ENCODE data around the gene CCDC107. TPM values are rescaled to one million over a fixed set of nuclear protein-coding genes. Genes with fewer than 3 reads are reported as not detected.

The CCDC107 gene
- total RNA-seq, 1 donor from 2014 or later = 17.2 TPM

GRCh38 chr9:35705836-35706430 is 47.8 kb downstream of the CCDC107 start:
- no peaks in the 10 kb centered on the region for H3K27me3 ChIP-seq
- H3K4me3 ChIP-seq = no peak overlapping the region
- DNase-seq (ENCODE audit: extremely low spot score in 2 of 2) = no peak
- H3K4me1 ChIP-seq = no peaks in the 10 kb centered on the region
- no peak overlapping the region for H3K27ac ChIP-seq
- H3K9me3 ChIP-seq = no peaks in the 10 kb centered on the region
- intact Hi-C loops (cut with DNase I) = no loop called here
- H3K36me3 ChIP-seq = peaks cover 21 to 95% of the 10 kb centered on the region in 2 donors
- TF ChIP-seq POLR2A (IDR thresholded peaks at IDR 0.05) = no peak
- no peak for TF ChIP-seq CTCF (IDR thresholded peaks at IDR 0.05)
- TF ChIP-seq POLR2AphosphoS5 (IDR thresholded peaks at IDR 0.05; ENCODE audit: insufficient read depth in 1 of 2, low read depth in 1 of 2) = no peak

- no peaks in the 10 kb centered on the region for H3K9me3 ChIP-seq
- no peaks in the 10 kb centered on the region for H3K27me3 ChIP-seq
- H3K4me3 ChIP-seq = no peak overlapping the region
- no peaks in the 10 kb centered on the region for H3K4me1 ChIP-seq
- H3K36me3 ChIP-seq = peaks cover 23 to 95% of the 10 kb centered on the region in 2 donors
- no peak for DNase-seq (ENCODE audit: extremely low spot score in 2 of 2)
- intact Hi-C loops (cut with DNase I) = no loop called here
- TF ChIP-seq POLR2AphosphoS5 (IDR thresholded peaks at IDR 0.05; ENCODE audit: insufficient read depth in 1 of 2, low read depth in 1 of 2) = no peak
- no peak for TF ChIP-seq POLR2A (IDR thresholded peaks at IDR 0.05)
- no peak for TF ChIP-seq CTCF (IDR thresholded peaks at IDR 0.05)
- no peak overlapping the region for H3K27ac ChIP-seq
These were observed 48.9 kb downstream of the CCDC107 start for GRCh38 chr9:35706951-35707350.

GRCh38 chr9:35708146-35708545 is 50.1 kb downstream of the CCDC107 start:
- DNase-seq (ENCODE audit: extremely low spot score in 2 of 2) = no peak
- intact Hi-C loops (cut with DNase I) = no loop called here
- peaks cover 19 to 94% of the 10 kb centered on the region in 2 donors for H3K36me3 ChIP-seq
- no peaks in the 10 kb centered on the region for H3K27me3 ChIP-seq
- no peak for TF ChIP-seq CTCF (IDR thresholded peaks at IDR 0.05)
- no peak for TF ChIP-seq POLR2A (IDR thresholded peaks at IDR 0.05)
- no peak for TF ChIP-seq POLR2AphosphoS5 (IDR thresholded peaks at IDR 0.05; ENCODE audit: insufficient read depth in 1 of 2, low read depth in 1 of 2)
- no peak overlapping the region for H3K4me3 ChIP-seq
- H3K9me3 ChIP-seq = no peaks in the 10 kb centered on the region
- no peak overlapping the region for H3K27ac ChIP-seq
- H3K4me1 ChIP-seq = no peaks in the 10 kb centered on the region

GRCh38 chr9:35710818-35711500 is 52.9 kb downstream of the CCDC107 start:
- H3K36me3 ChIP-seq = peaks cover 15 to 93% of the 10 kb centered on the region in 2 donors

More at GRCh38 chr9:35710818-35711500, 52.9 kb downstream of the CCDC107 start:
- intact Hi-C loops (cut with DNase I) = no loop called here
- Histone ChIP-seq H3K27ac (no peak overlapping the region), H3K9me3 (no peaks in the 10 kb centered on the region), H3K4me3 (no peak overlapping the region), H3K27me3 (no peaks in the 10 kb centered on the region), H3K4me1 (no peaks in the 10 kb centered on the region)
- TF ChIP-seq POLR2AphosphoS5 (IDR thresholded peaks at IDR 0.05; ENCODE audit: insufficient read depth in 1 of 2, low read depth in 1 of 2) (no peak), POLR2A (IDR thresholded peaks at IDR 0.05) (no peak), CTCF (IDR thresholded peaks at IDR 0.05) (no peak)
- DNase-seq (ENCODE audit: extremely low spot score in 2 of 2) = no peak

Small RNA genes lying within 50 kb of the gene (microRNA-seq; reads per million reads assigned to microRNA genes)
- not detected for gene MIR6852 (ENCODE audit: borderline number of aligned reads, borderline replicate concordance)

Small RNA genes lying within 50 kb of the gene (small RNA-seq; reads per million reads assigned to genes)
- gene RMRP = not detected
- gene RN7SL22P = not detected

Other genes starting within 250 kb of the CCDC107 start
- gene RUSC2, start 168.2 kb upstream of the CCDC107 start, total RNA-seq = 18.9 TPM
- gene TESK1, start 53.0 kb upstream of the CCDC107 start, total RNA-seq = 29.7 TPM
- gene CD72, start 39.9 kb upstream of the CCDC107 start, total RNA-seq = 5.6 TPM
- gene SIT1, start 7.4 kb upstream of the CCDC107 start, total RNA-seq = 2.5 TPM
- gene RMRP, start 273 bp upstream of the CCDC107 start, total RNA-seq = 8,462 TPM
- 1.2 TPM for gene ARHGEF39, start 6.9 kb downstream of the CCDC107 start, total RNA-seq
- 0.98 TPM for gene CA9, start 15.6 kb downstream of the CCDC107 start, total RNA-seq
- 460 TPM for gene TPM2, start 31.6 kb downstream of the CCDC107 start, total RNA-seq
- 268 TPM for gene TLN1, start 73.9 kb downstream of the CCDC107 start, total RNA-seq
- gene CREB3, start 74.4 kb downstream of the CCDC107 start, total RNA-seq = 35.1 TPM
- gene GBA2, start 90.9 kb downstream of the CCDC107 start, total RNA-seq = 77.3 TPM
- gene RGP1, start 91.0 kb downstream of the CCDC107 start, total RNA-seq = 16.2 TPM
- not detected for gene MSMP, start 96.0 kb downstream of the CCDC107 start, total RNA-seq
- 17.2 TPM for gene NPR2, start 133.3 kb downstream of the CCDC107 start, total RNA-seq
- gene SPAG8, start 154.0 kb downstream of the CCDC107 start, total RNA-seq = not detected
- 24.1 TPM for gene HINT2, start 156.8 kb downstream of the CCDC107 start, total RNA-seq
- not detected for gene FAM221B, start 170.4 kb downstream of the CCDC107 start, total RNA-seq
- gene TMEM8B, start 170.9 kb downstream of the CCDC107 start, total RNA-seq = 11.3 TPM
- not detected for gene OR13J1, start 212.1 kb downstream of the CCDC107 start, total RNA-seq
- 5.4 TPM for gene HRCT1, start 247.9 kb downstream of the CCDC107 start, total RNA-seq